NCI-H82 treated with DMSO at 0.1 percent for 48 hours (cell line): Measurements from ENCODE around the gene EPPIN.
"Not testable (repeated sequence)": the region's sequence is repeated elsewhere in the genome, so short reads cannot be mapped to it uniquely, and the experiment has no call there.

Experiments
- DNase-seq: peaks from one replicate; lab custom pipeline; 2025; ENCODE audit not compliant: unreplicated experiment; lab: John Stamatoyannopoulos, UW

Gene EPPIN

GRCh38 chr20:45547206-45547770, at the start of gene EPPIN:
Gene EPPIN, minus strand, starts transcription at chr20:45547401. Its CDS starts 44 bp downstream, at chr20:45547357.
- no peak for DNase-seq

DNA sequence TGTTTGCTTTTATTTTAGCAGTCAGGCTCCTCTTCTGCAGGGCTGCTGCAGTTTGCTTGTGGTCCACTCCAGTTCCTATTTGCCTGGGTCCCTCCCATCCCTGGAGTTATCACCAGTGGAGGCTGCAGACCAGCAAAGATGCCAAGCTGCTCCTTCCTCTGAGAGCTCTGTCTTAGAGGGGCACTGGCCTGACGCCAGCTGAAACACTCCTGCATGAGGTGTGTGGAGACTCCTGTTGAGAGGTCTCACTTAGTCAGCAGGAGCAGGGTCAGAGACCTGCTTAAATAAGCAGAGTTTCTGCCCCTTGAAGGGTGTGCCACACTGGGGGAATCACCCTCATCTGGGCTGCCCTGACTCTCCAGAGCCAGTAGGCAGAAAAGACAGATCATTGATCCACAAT, 48.0 kb upstream of the EPPIN start:
- DNase-seq: no peak

DNA sequence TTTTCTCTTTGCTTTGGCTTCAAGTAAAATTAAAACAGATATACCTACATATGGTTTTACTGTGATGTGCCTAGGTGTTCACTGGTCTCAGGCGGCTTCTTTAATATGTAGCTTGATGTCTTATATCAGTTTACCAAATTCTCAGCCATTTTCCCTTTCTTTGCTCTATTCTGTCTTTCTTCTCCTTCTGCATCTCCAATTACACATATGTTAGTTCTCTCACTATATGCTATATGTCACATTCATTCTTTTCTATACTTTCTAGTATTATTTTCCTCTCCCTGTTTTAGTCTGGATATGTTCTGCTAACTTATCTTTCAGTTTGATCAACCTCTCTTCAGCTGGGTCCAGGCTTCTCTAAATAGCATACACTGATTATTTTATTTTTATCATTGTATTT, 46.3 kb upstream of the EPPIN start:
- no peak for DNase-seq

GRCh38 chr20:45592574-45593189, 45.5 kb upstream of the EPPIN start:
- DNase-seq: peak; percentile 41

- no peak for DNase-seq
These were observed 42.5 kb upstream of the EPPIN start for GRCh38 chr20:45589725-45590124.

- DNase-seq: no peak
These were observed 41.6 kb upstream of the EPPIN start for GRCh38 chr20:45588800-45589199.

DNA sequence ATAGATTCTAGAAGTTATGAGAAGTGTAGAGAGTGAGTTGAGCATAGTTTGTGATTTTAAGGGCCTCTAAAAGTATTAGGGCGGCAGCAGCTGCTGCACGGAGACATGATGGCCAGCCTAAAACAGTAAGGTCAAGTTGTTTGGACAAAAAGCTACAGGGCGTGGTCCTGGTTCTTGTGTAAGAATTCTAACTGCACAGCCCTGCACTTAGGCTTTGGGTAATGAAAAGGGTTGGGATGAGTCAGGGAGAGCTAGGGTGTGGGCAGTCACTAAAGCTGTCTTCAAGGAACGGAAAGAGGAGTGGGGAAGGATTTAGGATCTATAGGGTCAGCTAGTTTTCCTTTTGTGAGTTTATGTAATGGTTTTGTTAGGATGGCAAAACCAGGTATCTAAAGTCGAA, 38.8 kb upstream of the EPPIN start:
- DNase-seq: not testable (repeated sequence)

DNA sequence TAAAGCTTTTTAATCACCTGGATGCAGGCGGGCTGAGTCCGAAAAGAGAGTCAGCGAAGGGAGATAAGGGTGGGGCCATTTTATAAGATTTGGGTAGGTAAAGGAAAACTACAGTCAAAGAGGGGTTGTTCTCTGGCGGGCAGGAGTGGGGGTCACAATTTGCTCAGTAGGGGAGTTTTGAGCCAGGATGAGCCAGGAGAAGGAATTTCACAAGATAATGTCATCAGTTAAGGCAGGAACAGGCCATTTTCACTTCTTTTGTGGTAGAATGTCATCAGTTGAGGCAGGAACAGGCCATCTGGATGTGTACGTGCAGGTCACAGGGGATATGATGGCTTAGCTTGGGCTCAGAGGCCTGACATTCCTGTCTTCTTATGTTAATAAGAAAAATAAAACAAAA, 37.1 kb upstream of the EPPIN start:
- DNase-seq: not testable (repeated sequence)

DNA sequence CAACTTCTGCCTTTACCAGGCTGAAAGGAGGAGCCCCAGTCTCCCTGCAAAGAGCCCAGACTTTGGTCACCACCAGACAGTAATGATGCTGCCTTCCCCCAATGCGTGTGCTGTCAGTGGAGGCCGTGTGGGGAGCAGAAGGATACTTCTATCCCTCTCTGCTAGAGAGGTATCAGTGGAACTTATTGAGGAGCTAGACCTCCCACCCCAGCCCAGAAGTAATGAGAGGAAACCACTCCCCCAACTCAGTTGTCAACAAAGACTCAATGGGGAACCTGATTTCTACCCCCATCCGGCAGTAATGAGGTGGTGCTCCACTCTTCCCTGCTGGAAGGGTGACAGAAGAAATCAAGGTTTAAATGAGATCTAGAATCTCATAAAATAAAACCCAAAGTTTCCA, 36.3 kb upstream of the EPPIN start:
- DNase-seq: no peak

GRCh38 chr20:45581702-45582101, 34.5 kb upstream of the EPPIN start:
- DNase-seq: no peak

DNA sequence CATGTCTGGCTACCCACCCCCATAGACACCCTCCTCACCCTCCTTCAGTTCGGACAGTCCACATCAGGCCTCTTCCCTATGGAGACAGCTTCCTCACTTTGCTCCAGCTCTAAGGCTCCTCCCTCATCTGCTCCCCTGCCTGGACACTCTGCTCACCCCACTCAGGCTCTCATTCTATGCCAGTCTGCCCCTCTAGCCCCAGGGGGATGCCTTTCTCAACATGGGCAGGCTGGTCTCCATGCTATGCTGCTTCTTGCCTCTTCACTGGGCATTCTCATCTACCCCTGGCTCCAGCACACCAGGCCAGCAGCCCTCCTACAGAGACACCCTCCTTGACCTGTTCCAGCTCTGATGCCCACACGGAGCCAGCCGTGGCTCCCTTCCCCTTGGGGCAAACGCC, 32.0 kb upstream of the EPPIN start, which contains the start of gene WFDC8:
TSS of gene WFDC8 (minus strand) at position 101 of the 400 bp plus-strand sequence. CDS start at position 64, 37 bp downstream.
- DNase-seq: no peak

GRCh38 chr20:45578231-45578630, 31.0 kb upstream of the EPPIN start:
- DNase-seq: no peak

DNA sequence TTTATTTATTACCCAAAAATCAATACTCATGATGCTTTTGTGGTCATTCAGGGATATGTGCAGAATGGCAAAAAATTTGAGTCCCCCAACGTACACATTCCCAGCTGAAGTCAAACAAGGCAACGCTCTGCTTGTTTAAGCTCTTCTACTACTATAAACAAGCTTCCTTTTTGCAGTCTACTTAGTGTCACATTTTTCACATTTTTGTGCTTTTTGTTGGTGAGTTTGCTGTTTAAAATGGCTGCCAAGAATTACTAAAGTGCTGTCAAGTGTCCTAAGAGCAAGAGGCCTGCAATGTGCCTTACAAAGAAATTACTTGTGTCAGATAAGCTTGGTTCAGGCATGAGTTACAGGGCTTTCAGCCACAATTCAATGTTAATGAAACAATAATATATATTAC, 29.8 kb upstream of the EPPIN start:
- DNase-seq: no peak

- no peak for DNase-seq
These were observed 28.7 kb upstream of the EPPIN start for GRCh38 chr20:45575931-45576330.

DNA sequence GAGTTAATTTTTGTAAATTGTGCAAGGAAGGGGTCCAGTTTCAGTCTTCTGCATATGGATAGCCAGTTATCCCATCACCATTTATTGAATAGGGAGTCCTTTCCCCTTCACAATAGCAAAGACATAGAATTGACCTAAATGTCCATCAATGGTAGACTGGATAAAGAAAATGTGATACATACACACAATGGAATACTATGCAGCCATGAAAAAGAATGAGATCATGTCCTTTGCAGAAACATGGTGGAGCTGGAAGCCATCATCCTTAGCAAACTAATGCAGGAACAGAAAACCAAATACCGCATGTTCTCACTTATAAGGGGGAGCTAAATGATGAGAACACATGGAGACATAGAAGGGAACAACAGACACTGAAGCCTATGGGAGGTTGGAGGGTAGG, 22.4 kb upstream of the EPPIN start:
- not testable (repeated sequence) for DNase-seq

GRCh38 chr20:45564760-45565276, 17.6 kb upstream of the EPPIN start:
- no peak for DNase-seq

DNA sequence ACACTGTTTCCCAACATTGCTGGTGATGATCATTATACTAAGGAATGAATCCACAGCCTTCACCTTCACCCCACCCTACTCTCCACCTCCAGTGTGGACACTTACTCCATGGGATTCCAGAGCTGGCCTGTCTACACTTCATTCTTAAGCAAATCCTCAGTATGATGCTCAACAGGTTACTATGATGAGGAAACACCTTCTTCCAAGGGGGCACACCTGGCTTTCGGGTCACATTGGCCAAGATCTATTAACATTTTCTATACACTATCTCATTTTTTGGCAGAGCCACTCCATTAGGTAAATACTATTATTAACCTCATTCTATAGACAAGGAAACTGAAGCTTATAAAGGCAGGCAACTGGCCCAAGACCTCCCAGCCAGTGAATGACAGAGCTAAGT, 8.0 kb upstream of the EPPIN start:
- DNase-seq: no peak

GRCh38 chr20:45552456-45552855, 5.3 kb upstream of the EPPIN start:
- DNase-seq: no peak

DNA sequence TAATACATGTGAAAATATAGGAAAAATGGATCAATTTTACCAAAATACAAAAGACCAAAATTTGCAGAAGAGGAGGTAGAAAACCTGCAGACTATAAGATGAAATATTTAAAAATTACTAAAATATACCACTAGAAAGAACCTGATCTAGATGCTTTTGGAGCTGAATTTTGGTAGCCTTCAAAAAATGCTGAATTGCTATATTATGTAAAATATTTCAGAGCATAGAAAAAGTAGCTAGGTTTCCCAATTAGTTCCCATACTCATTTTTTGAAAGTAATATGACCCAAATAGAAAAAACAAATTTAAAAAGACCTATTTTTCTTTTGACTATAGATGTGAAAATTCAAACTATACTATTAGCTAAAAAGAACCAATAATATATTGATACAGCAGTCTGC, 3.6 kb upstream of the EPPIN start:
- no peak for DNase-seq

GRCh38 chr20:45548410-45548809, 1.2 kb upstream of the EPPIN start:
- no peak for DNase-seq

DNA sequence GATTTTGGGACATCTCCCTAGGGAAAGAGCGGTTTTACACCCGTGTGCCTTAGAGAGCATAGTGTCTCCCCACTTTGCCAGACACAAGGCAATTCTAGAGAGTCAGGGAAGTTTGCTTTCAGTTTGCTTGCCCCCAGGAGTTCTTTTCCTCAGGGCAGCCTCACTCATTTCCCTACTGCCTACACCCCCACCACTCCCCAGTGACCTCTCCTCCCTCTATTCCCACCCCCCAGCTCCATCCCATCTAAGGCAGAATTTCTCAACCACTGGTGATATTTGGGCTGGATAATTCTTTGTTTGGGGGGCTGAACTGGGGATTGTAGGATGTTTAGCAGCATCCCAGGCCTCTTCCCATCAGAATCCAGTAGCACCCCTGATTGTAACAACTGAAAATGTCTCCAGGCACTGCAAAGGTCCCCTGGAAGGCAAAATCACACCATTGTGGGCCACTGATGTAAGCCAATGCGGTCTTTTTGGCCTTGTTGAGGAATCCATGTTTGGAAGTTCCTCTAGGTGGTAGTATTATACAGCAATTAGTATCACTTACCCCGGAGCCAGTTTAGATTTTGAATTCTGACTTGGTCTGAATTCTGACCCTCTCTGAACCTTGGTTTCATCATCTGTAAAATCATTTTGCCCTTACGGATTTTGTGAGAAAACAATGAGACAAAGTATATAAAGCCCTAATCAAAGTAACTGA, 1.3 kb downstream of the EPPIN start:
- DNase-seq: no peak

- DNase-seq: no peak
These were observed 1.9 kb downstream of the EPPIN start for GRCh38 chr20:45545351-45545750.
